Measurements from ENCODE around the gene HLCS. TPM values are rescaled to one million over a fixed set of nuclear protein-coding genes. Genes with fewer than 3 reads are reported as not detected.

HLCS gene
- total RNA-seq, 1 experiment from 2014 or later, result 24.4 TPM

GRCh38 chr21:36815284-36815683 is 151.2 kb downstream of the HLCS start:
- DNase-seq (ENCODE audit: low read depth), result no peak

DNA sequence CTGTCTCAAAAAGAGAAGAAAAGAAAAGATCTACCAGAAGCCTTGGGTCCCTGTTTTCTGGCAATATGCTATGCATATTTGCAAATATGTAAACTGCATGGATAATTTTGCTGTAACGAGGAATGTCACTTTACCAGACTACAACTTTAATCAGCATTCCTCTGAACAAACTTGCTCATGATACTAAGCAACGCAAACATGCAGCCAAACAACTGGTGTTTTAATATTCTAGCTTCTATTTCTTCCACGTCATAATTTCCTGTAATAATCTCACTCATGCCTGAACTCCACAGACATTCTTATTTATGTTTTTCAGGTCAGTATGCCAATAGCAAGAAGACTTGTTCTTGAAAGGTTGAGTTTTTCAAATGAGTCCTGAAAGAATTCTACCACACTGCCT is 153.4 kb downstream of the HLCS start:
- no peak for DNase-seq (ENCODE audit: low read depth)

GRCh38 chr21:36811762-36812161 is 154.7 kb downstream of the HLCS start:
- no peak for DNase-seq (ENCODE audit: low read depth)

DNA sequence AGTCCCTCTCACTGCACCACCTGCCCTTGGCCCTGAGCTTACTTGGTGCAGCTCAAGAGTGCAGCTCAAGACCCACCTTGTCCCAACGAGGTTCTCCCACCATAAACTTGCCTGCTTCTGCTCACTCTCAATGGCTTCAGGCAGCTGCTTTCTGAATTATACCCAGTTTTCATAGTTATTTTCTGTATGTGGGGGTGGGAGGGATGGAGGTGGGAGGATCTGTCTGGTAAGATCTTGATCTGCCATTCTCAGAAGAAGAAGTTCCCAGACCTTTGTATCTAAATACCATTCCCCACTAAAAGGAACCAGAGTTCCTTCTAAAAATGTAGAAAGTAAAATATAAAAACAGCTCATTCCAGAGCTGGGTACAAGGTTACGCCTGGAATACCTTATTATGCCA is 156.0 kb downstream of the HLCS start:
- no peak for DNase-seq (ENCODE audit: low read depth)

- DNase-seq (ENCODE audit: low read depth), result no peak
Measured at GRCh38 chr21:36807422-36807928, 159.0 kb downstream of the HLCS start.

DNA sequence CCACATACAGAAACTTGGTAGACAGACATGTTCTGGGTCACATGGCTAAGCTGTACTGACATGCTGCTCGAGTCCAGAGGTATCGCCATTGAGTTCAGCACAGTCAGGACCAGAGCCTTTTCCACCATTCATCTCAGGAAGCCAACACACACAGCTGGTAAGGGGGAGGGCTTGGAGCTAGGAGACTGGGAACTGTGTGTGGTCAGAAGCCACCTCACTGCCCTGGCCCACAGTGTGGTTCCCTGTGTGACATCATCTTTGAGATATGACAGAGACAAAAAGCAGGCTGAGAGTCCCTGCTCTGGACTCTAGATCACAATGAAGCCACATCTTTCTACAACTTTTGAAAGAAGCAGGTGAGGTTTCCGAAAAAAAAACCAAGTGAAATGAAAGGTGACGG is 160.4 kb downstream of the HLCS start:
- DNase-seq (ENCODE audit: low read depth), result peak; percentile 42

GRCh38 chr21:36804874-36805611 is 161.4 kb downstream of the HLCS start:
- no peak for DNase-seq (ENCODE audit: low read depth)

DNA sequence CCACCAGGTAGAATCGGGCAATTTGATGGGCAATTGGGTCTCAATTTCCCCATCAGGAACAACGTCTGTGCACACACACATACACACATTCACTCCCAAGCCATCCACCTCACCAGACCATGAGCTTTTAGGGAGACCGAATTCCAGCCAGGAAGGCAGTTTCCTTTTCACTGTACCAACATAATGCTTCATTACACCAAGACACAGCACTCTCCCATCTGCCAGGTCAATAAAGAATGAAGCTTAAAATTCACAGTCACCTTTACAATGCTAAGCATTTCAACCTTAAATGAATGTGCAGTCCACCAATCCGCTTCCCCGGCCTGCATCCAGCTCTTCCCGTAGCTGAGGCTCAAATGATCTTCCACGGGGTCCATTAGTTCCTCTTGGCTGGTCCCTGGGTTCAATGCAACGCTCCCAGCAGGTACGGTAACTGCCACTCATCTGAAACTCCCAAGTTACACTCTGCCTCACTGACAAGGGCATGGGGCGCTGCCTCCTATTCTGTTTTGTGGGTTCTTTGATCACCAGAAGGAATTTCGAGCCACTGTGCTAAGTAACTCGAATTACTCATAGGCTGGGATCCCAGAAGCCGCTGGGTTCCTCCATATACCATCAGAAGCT is 162.5 kb downstream of the HLCS start:
- no peak for DNase-seq (ENCODE audit: low read depth)

- no peak for DNase-seq (ENCODE audit: low read depth)
Measured at GRCh38 chr21:36803051-36803645, 163.3 kb downstream of the HLCS start.

GRCh38 chr21:36800734-36801133 is 165.7 kb downstream of the HLCS start:
- DNase-seq (ENCODE audit: low read depth), result no peak

GRCh38 chr21:36799869-36800268 is 166.6 kb downstream of the HLCS start:
- no peak for DNase-seq (ENCODE audit: low read depth)

DNA sequence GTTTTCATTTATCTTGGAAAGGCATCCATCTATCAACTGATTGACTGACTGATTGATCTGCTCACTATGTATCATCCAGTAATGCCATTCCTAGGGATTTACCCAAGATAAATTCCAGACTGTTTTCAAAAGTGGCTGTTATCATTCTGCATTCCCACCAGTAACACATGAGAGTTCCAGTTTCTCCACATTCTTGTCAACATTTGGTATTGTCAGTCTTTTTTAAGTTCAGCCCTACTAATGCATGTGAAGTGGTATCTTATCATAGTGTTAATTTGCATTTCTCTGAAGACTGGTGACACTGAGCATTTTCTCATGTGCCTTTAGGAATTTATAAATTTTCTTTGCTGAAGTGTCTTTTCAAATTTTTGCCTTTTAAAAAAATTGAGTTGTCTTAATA is 168.0 kb downstream of the HLCS start:
- DNase-seq (ENCODE audit: low read depth), result no peak

- DNase-seq (ENCODE audit: low read depth), result no peak
Measured at GRCh38 chr21:36796070-36796469, 170.4 kb downstream of the HLCS start.

GRCh38 chr21:36792505-36792967 is 173.9 kb downstream of the HLCS start:
- peak; percentile 87 for DNase-seq (ENCODE audit: low read depth)

DNA sequence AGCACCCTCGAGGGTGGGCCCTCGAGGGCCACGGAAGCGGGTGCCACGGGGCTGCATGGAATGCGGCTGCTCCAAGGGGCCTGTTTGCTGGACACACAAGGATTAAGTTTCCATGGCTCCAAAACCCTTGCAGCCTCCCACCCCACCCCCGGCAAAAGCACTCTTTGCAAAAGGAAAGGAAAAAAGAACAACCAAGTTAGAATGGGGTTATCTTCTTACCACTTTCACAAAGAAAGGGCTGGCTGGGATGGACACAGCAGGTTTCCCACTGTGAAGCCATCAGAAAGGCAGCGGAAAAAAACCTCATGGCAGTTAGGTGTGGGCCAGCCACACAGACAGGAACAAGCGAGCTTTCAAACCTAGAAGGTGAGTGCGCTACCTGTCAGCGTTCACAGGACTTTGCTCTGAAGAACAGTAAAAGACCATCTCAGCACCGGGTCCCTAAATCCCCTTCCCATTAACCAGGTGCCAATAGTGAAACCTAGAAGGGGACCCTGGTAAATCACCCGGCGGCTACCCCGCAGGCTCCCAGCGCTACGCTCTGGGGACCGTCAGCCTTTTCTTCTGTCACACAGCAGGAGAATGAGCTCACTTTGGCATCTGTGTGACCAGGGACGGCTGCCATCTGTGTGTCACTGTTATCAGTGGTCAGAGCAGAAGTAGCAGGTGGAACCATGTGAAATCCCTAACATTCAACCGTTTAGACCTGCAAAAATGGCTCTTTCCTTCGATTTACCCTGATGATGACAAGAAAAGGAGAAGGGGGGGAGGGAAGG is 174.6 kb downstream of the HLCS start:
- DNase-seq (ENCODE audit: low read depth), result no peak

- no peak for DNase-seq (ENCODE audit: low read depth)
Measured at GRCh38 chr21:36791180-36791579, 175.3 kb downstream of the HLCS start.

GRCh38 chr21:36790616-36791015 is 175.9 kb downstream of the HLCS start:
- no peak for DNase-seq (ENCODE audit: low read depth)

- peak; percentile 75 for DNase-seq (ENCODE audit: low read depth)
Measured at GRCh38 chr21:36788120-36788638, 178.3 kb downstream of the HLCS start.

DNA sequence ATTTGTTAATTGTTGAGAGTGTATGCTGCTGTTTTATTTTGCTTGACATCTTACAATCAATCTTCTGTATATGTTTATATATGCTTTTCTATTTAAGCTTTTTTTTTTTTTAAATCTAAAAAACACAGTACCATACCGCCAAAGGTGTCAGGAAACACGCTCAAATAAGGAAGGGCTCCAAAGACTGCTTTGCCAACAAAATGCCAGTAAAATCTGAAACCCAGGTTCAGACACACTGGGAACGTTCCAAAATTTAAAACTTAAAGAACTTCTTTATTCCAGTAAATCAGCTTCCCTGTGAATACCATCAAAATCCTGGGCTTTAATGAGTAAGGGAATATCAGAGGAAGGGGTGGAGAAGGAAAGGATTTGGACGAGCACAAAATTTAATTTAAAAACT is 180.3 kb downstream of the HLCS start:
- no peak for DNase-seq (ENCODE audit: low read depth)

- no peak for DNase-seq (ENCODE audit: low read depth)
Measured at GRCh38 chr21:36785615-36786014, 180.9 kb downstream of the HLCS start.

- DNase-seq (ENCODE audit: low read depth), result no peak
Measured at GRCh38 chr21:36784947-36785346, 181.5 kb downstream of the HLCS start.
